HCT116 (cell line): Measurements from ENCODE around the gene RALGAPA1.

ENCODE experiments used
- CTCF ChIP-seq, 3 experiments: fragments of 200-600 bp in 1 of 3; sonication (generic) in 1 of 3; IDR thresholded peaks in 2 of 3; conservative IDR thresholded peaks in 1 of 3; 2 replicates each; pipeline ENCODE4 v1.5.1; 2012 to 2017; ENCODE audit warnings: low read depth in 2 of 3, low read length in 2 of 3, antibody characterized with exemption in 1 of 3, borderline replicate concordance in 1 of 3, control low read depth in 1 of 3, mild to moderate bottlenecking in 1 of 3, mixed read lengths in 1 of 3, mixed run types in 1 of 3, moderate library complexity in 1 of 3; ENCODE audit not compliant: insufficient read depth in 1 of 3
- EGR1 ChIP-seq: IDR thresholded peaks from 2 replicates; pipeline ENCODE4 v1.6.1; 2012; ENCODE audit warnings: low read depth
- EZH2phosphoT487 ChIP-seq: fragments of 200-600 bp; IDR thresholded peaks from 2 replicates; pipeline ENCODE4 v1.6.1; 2018; ENCODE audit warnings: antibody characterized with exemption, borderline replicate concordance
- JUND ChIP-seq: IDR thresholded peaks from 2 replicates; pipeline ENCODE4 v1.6.1; 2012
- POLR2A ChIP-seq: IDR thresholded peaks from 2 replicates; pipeline ENCODE4 v1.7.0; 2011; ENCODE audit warnings: borderline replicate concordance; ENCODE audit not compliant: insufficient read depth, insufficient read length; ENCODE audit errors: extremely low read depth
- RAD21 ChIP-seq: IDR thresholded peaks from 2 replicates; pipeline ENCODE4 v1.6.1; 2012; ENCODE audit warnings: low read depth, mild to moderate bottlenecking
- REST ChIP-seq: IDR thresholded peaks from 2 replicates; pipeline ENCODE4 v1.6.1; 2012; ENCODE audit warnings: low read depth
- SIN3A ChIP-seq: IDR thresholded peaks from 2 replicates; pipeline ENCODE4 v1.6.1; 2012; ENCODE audit warnings: low read depth
- ZFX ChIP-seq: fragments of 450-650 bp; IDR thresholded peaks from 2 replicates; pipeline ENCODE4 v1.6.1; 2017

- no peak for TF ChIP-seq CTCF (IDR thresholded peaks at IDR 0.05 in 2 of 3, conservative IDR thresholded peaks at IDR 0.05 in 1 of 3; ENCODE audit: borderline replicate concordance in 1 of 3, insufficient read depth in 1 of 3, low read depth in 2 of 3, low read length in 2 of 3)
- no peak for TF ChIP-seq POLR2A
- TF ChIP-seq ZFX, result no peak
- no peak for TF ChIP-seq JUND
- TF ChIP-seq EGR1, result no peak
- no peak for TF ChIP-seq REST
- no peak for TF ChIP-seq SIN3A
- no peak for TF ChIP-seq RAD21
- no peak for TF ChIP-seq EZH2phosphoT487
These were observed 214.5 kb downstream of the RALGAPA1 start for GRCh38 chr14:35594616-35595015.
